ENCODE results near the gene VTI1A. TPM values are rescaled to one million over a fixed set of nuclear protein-coding genes. Genes with fewer than 3 reads are reported as not detected.
A peak's percentile ranks its signal among the peaks of the same experiment; 100 is the strongest.

VTI1A gene
- total RNA-seq, 2 donors from 2014 or later, result 34.1 to 38.6 TPM

DNA sequence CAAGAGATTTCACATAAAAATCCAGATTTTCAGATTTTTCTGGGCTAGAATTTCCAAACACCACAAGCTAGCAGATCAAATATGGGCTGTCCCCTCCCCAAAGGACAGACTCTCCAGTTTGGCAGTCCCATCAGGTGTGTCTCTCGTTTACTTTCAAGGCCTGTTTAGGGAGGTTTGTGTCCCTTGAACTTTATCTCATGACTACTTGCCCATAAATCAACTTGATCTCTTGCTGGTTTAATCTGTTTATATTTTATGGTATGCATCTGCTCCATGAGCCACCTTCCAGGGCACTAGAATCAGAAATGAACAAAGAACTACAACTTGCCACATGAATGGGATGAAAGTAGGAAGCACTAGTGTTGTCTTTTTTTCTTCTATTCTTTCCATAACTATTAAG is 5.5 kb upstream of the VTI1A start:
- intact Hi-C loops (cut with DNase I), result loop anchor here (10.0 kb wide), 1 partner anchor 257 kb away; the partner anchor contains the start of gene GPAM
- no peak overlapping the region for H3K4me3 ChIP-seq
- H3K4me1 ChIP-seq, result peaks cover 6% of the 10 kb centered on the region
- no peaks in the 10 kb centered on the region for H3K9me3 ChIP-seq
- H3K27me3 ChIP-seq, result no peaks in the 10 kb centered on the region
- no peak for DNase-seq
- no peak for TF ChIP-seq CTCF (IDR thresholded peaks at IDR 0.05)
- no peaks in the 10 kb centered on the region for H3K36me3 ChIP-seq
- no peak overlapping the region for H3K9ac ChIP-seq (ENCODE audit: low read depth in 2 of 2, low read length in 2 of 2)
- H3K27ac ChIP-seq, result no peak overlapping the region

- H3K4me1 ChIP-seq, result peaks cover 6% of the 10 kb centered on the region
- no peaks in the 10 kb centered on the region for H3K36me3 ChIP-seq
- no peak overlapping the region for H3K27ac ChIP-seq
- no peak overlapping the region for H3K4me3 ChIP-seq
- DNase-seq, result no peak
- intact Hi-C loops (cut with DNase I), result loop anchor here (10.0 kb wide), 1 partner anchor 257 kb away; the partner anchor contains the start of gene GPAM
- H3K9ac ChIP-seq (ENCODE audit: low read depth in 2 of 2, low read length in 2 of 2), result no peak overlapping the region
- no peak for TF ChIP-seq CTCF (IDR thresholded peaks at IDR 0.05)
- no peaks in the 10 kb centered on the region for H3K9me3 ChIP-seq
- H3K27me3 ChIP-seq, result no peaks in the 10 kb centered on the region
Measured at GRCh38 chr10:112442063-112442462, 5.0 kb upstream of the VTI1A start.

DNA sequence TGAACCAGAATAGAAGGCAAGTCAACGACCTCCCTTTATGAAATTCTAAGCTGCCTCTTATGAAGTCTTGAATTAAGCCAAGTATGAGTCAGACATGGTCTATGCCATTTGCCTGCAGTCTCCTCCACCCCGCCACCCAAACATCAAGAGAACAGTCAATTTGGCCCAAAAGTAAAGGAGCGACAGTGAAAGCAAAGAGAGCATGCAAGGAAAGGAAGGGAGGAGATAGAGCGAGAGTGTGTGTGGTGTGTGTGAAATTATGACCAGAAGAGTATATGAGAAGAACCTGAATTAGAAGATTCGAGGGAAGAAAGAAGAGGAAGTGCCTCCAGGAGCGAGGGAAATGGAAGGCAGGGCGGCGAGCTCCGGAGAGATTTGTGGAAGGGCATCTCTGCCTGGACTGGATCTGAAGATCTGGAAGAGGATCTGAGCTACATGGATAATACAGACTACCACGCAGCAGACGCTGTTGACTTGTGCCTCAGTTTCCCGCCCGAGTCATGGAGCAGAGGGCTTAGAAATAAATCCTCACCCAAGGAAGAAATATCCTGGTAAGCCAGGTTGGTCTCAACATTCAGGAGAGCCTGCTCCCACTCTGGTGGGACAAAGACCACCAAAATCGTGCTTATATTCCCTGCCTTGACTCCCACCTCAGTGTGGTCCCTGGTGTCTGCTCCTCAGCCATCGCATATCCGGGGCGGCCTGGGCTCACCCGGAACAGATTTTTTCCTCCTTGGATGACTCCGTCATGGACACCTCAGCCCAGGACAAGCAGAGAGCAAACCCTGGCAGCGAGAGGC is 760 bp upstream of the VTI1A start:
- Histone ChIP-seq H3K4me1 (peaks cover 6% of the 10 kb centered on the region), H3K9me3 (no peaks in the 10 kb centered on the region), H3K27me3 (no peaks in the 10 kb centered on the region), H3K4me3 (peak overlapping the region; percentile 88), H3K9ac (ENCODE audit: low read depth in 2 of 2, low read length in 2 of 2) (peak overlapping the region; percentile 92 to 99), H3K27ac (peak overlapping the region; percentile 58), H3K36me3 (no peaks in the 10 kb centered on the region)
- intact Hi-C loops (cut with DNase I), result loop anchor here (10.0 kb wide), 1 partner anchor 261 kb away; the partner anchor contains the start of gene GPAM
- DNase-seq, result peak; percentile 33
- TF ChIP-seq CTCF (IDR thresholded peaks at IDR 0.05), result no peak

DNA sequence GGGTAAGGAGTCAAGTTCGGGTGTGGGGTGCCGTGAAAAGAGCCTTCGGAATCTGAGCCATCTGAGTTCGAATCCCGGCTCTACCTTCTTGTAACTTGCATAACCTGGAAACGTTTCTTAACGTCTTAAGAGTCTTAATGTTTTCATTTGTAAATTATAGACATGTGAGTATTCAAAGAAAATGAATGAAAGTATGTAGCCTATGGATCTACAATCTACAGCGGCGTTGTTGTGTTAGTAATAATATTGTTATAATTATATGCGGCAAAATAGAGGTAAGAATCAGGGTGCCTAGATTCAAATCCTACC is 559 bp downstream of the VTI1A start:
- H3K4me3 ChIP-seq, result peak overlapping the region; percentile 88
- intact Hi-C loops (cut with DNase I), result loop anchor here (10.0 kb wide), 1 partner anchor 263 kb away; the partner anchor contains the start of gene GPAM
- H3K27me3 ChIP-seq, result no peaks in the 10 kb centered on the region
- H3K27ac ChIP-seq, result no peak overlapping the region
- peaks cover 6% of the 10 kb centered on the region for H3K4me1 ChIP-seq
- peak overlapping the region; percentile 92 to 99 for H3K9ac ChIP-seq (ENCODE audit: low read depth in 2 of 2, low read length in 2 of 2)
- no peaks in the 10 kb centered on the region for H3K9me3 ChIP-seq
- DNase-seq, result no peak
- no peak for TF ChIP-seq CTCF (IDR thresholded peaks at IDR 0.05)
- no peaks in the 10 kb centered on the region for H3K36me3 ChIP-seq

DNA sequence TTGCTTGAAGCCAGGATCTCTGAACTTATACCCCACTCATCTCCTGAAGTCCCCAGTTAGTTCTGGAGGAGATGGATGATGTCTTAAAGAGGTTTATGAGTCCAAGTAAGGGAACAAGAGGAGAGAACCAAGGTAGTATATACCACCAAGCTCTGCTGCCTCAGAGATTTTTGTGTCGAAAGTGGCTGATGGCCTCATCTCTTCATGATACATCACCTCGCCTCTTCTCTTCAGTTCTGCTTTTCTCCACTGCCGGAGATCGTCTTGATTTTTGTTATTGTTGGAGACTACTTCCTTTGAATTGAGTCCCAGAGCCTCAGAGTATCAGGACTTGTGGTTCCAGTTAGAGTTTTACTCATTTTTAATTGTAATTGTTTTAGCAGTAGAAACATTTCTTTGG is 1.9 kb downstream of the VTI1A start:
- H3K27me3 ChIP-seq, result no peaks in the 10 kb centered on the region
- H3K9ac ChIP-seq (ENCODE audit: low read depth in 2 of 2, low read length in 2 of 2), result no peak overlapping the region
- no peak for TF ChIP-seq CTCF (IDR thresholded peaks at IDR 0.05)
- H3K36me3 ChIP-seq, result no peaks in the 10 kb centered on the region
- no peaks in the 10 kb centered on the region for H3K9me3 ChIP-seq
- H3K4me1 ChIP-seq, result peaks cover 6% of the 10 kb centered on the region
- no peak for DNase-seq
- intact Hi-C loops (cut with DNase I), result loop anchor here (10.0 kb wide), 1 partner anchor 264 kb away; the partner anchor contains the start of gene GPAM
- no peak overlapping the region for H3K27ac ChIP-seq
- H3K4me3 ChIP-seq, result no peak overlapping the region
